ENCODE results near the gene CEP131. TPM values are rescaled to one million over a fixed set of nuclear protein-coding genes. Genes with fewer than 3 reads are reported as not detected.
A peak's percentile ranks its signal among the peaks of the same experiment; 100 is the strongest.

Gene CEP131
- total RNA-seq, 4 donors from 2014 or later = 3.5 to 77.6 (median 9.8) TPM

DNA sequence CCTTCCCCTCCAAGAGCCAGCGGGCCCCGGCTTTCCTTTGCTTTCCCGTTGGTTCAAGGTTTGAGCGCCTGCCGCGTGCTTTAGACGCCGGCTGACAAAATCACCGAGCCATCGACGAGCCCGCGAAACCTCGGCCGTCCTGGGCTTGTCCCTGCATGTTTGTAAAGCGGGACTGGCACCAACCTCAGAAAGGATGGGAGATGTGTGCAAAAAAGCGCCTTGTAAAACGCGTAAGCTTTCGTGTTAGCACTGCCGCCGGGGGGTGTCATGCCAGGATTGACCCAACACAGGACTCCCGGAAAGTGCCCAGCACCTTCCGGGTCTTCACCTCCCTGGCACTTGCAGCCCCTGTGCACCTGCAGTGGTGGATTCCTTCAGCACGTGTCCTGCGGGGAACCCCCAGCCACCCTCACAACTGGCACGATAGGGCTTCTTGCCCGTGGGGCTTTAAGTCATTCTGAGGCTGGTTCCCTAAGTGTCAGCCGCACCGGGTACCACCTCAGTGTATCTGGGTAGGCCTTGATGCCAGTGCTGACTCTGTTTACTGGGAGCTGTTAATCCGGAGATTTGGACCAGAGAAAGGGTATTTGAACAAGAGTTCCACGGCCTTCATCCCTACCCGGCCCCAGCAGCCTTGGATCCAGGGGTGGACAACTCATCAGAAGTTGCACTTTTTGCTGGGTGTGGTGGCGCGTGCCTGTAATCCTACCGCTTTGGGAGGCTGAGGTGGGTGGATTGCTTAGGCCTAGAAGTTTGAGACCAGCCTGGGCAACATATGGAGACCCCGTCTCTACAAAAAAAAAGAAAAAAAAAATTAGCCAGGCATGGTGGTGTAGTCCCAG is 17.2 kb upstream of the CEP131 start:
- TF ChIP-seq, protein P1, sequence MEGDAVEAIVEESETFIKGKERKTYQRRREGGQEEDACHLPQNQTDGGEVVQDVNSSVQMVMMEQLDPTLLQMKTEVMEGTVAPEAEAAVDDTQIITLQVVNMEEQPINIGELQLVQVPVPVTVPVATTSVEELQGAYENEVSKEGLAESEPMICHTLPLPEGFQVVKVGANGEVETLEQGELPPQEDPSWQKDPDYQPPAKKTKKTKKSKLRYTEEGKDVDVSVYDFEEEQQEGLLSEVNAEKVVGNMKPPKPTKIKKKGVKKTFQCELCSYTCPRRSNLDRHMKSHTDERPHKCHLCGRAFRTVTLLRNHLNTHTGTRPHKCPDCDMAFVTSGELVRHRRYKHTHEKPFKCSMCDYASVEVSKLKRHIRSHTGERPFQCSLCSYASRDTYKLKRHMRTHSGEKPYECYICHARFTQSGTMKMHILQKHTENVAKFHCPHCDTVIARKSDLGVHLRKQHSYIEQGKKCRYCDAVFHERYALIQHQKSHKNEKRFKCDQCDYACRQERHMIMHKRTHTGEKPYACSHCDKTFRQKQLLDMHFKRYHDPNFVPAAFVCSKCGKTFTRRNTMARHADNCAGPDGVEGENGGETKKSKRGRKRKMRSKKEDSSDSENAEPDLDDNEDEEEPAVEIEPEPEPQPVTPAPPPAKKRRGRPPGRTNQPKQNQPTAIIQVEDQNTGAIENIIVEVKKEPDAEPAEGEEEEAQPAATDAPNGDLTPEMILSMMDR (IDR thresholded peaks at IDR 0.05) = no peak
- no peak for TF ChIP-seq POLR2A (IDR thresholded peaks at IDR 0.05)
- no peaks in the 10 kb centered on the region for H3K27me3 ChIP-seq
- no peaks in the 10 kb centered on the region for H3K9me3 ChIP-seq
- H3K4me1 ChIP-seq = peaks cover 0 to 40% (median 20%) of the 10 kb centered on the region in 4 donors
- H3K36me3 ChIP-seq = peaks cover 0 to 4% (median 0%) of the 10 kb centered on the region in 3 donors
- H3K4me3 ChIP-seq = peak overlapping the region; percentile 89 to 100 (median 97)
- DNase-seq = peak in 1 of 3 donors; percentile 24
- H3K27ac ChIP-seq = peak overlapping the region; percentile 68 to 92 (median 76)

GRCh38 chr17:81238815-81239713 is 16.3 kb upstream of the CEP131 start, which contains the start of the genes NDUFAF8 and TEPSIN:
Gene NDUFAF8, plus strand, starts transcription at chr17:81239318. Its CDS starts 46 bp downstream, at chr17:81239364.
Gene TEPSIN, minus strand, starts transcription at chr17:81239055. Its CDS starts 22 bp downstream, at chr17:81239033.
- peaks cover 0 to 40% (median 20%) of the 10 kb centered on the region in 4 donors for H3K4me1 ChIP-seq
- H3K4me3 ChIP-seq = peak within 1 kb of the TSS; percentile 89 to 100 (median 97)
- no peaks in the 10 kb centered on the region for H3K9me3 ChIP-seq
- TF ChIP-seq, protein P1 (IDR thresholded peaks at IDR 0.05) = peak in 1 of 6 experiments; percentile 21
- TF ChIP-seq POLR2A (IDR thresholded peaks at IDR 0.05) = peak; percentile 45 to 48
- peak; percentile 96 to 99 (median 96) for DNase-seq
- H3K36me3 ChIP-seq = peaks cover 0 to 6% (median 0%) of the 10 kb centered on the region in 3 donors
- H3K27me3 ChIP-seq = no peaks in the 10 kb centered on the region
- H3K27ac ChIP-seq = peak within 1 kb of the TSS; percentile 71 to 92 (median 76)

GRCh38 chr17:81238490-81238814 is 15.7 kb upstream of the CEP131 start:
- peak overlapping the region; percentile 31 to 92 (median 60) for H3K27ac ChIP-seq
- no peaks in the 10 kb centered on the region for H3K9me3 ChIP-seq
- H3K36me3 ChIP-seq = peaks cover 0 to 11% (median 0%) of the 10 kb centered on the region in 3 donors
- DNase-seq = no peak
- H3K27me3 ChIP-seq = no peaks in the 10 kb centered on the region
- peaks cover 0 to 40% (median 20%) of the 10 kb centered on the region in 4 donors for H3K4me1 ChIP-seq
- TF ChIP-seq, protein P1 (IDR thresholded peaks at IDR 0.05) = no peak
- TF ChIP-seq POLR2A (IDR thresholded peaks at IDR 0.05) = no peak
- peak overlapping the region; percentile 89 to 100 (median 97) for H3K4me3 ChIP-seq

- no peak for DNase-seq
- Histone ChIP-seq H3K27ac (peak overlapping the region in 2 of 4 donors; percentile 71 to 92), H3K4me1 (peaks cover 0 to 40% (median 20%) of the 10 kb centered on the region in 4 donors), H3K9me3 (no peaks in the 10 kb centered on the region), H3K4me3 (peak overlapping the region; percentile 89 to 100 (median 97)), H3K36me3 (peaks cover 0 to 17% (median 0%) of the 10 kb centered on the region in 3 donors), H3K27me3 (no peaks in the 10 kb centered on the region)
- no peak for TF ChIP-seq POLR2A (IDR thresholded peaks at IDR 0.05)
- TF ChIP-seq, protein P1 (IDR thresholded peaks at IDR 0.05) = no peak
These were observed 15.1 kb upstream of the CEP131 start for GRCh38 chr17:81237591-81238489.
